Keratinocyte (primary cell): ENCODE data around the gene SMTN.

Source experiments
- EZH2 ChIP-seq: IDR thresholded peaks from one replicate; pipeline ENCODE4 v1.6.1; 2012; ENCODE audit warnings: inconsistent platforms, mild to moderate bottlenecking, low read length, moderate library complexity
- TF ChIP-seq, protein P1 (sequence below), 3 experiments: IDR thresholded peaks in 1 of 3; conservative IDR thresholded peaks in 1 of 3; optimal IDR thresholded peaks in 1 of 3; 2 replicates in 2 of 3; 3 replicates in 1 of 3; pipeline versions ENCODE3 to v1.5.1; 2011; ENCODE audit warnings: low read length in 3 of 3, mild to moderate bottlenecking in 3 of 3, moderate library complexity in 2 of 3, control low read depth in 1 of 3, inconsistent platforms in 1 of 3; ENCODE audit not compliant: insufficient read depth in 2 of 3; ENCODE audit errors: extremely low read depth in 1 of 3

DNA sequence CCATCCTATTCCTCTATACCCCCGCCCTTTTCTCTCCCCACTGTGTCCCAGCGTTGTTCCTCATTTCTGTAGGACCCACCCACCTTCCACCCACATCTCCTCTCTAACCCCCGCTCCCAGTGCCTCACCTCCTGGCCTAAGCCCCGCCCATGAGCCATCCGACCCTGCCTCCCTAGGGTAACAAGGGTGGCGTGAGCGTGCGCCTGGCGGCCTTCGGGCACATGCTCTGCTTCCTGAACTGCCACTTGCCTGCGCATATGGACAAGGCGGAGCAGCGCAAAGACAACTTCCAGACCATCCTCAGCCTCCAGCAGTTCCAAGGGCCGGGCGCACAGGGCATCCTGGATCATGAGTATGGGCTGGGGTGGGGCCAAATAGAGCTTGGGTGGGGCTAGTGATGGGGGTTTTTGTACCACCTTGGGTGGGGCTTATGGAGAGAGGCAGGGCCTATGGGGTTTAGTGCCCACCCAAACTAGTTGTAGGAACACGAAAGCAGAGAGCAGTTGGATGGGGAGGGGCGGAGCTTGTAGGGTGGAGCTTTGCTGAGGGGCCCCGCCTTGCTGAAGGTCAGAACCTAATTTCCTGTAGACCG is 46.2 kb downstream of the SMTN start:
- TF ChIP-seq, protein P1, sequence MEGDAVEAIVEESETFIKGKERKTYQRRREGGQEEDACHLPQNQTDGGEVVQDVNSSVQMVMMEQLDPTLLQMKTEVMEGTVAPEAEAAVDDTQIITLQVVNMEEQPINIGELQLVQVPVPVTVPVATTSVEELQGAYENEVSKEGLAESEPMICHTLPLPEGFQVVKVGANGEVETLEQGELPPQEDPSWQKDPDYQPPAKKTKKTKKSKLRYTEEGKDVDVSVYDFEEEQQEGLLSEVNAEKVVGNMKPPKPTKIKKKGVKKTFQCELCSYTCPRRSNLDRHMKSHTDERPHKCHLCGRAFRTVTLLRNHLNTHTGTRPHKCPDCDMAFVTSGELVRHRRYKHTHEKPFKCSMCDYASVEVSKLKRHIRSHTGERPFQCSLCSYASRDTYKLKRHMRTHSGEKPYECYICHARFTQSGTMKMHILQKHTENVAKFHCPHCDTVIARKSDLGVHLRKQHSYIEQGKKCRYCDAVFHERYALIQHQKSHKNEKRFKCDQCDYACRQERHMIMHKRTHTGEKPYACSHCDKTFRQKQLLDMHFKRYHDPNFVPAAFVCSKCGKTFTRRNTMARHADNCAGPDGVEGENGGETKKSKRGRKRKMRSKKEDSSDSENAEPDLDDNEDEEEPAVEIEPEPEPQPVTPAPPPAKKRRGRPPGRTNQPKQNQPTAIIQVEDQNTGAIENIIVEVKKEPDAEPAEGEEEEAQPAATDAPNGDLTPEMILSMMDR (optimal IDR thresholded peaks at IDR 0.05 in 1 of 3, IDR thresholded peaks at IDR 0.05 in 1 of 3, conservative IDR thresholded peaks at IDR 0.05 in 1 of 3; ENCODE audit: extremely low read depth in 1 of 3, insufficient read depth in 2 of 3, low read length in 3 of 3) = no peak
- TF ChIP-seq EZH2 = no peak
